ENCODE measurements around the gene PTOV1. TPM values are rescaled to one million over a fixed set of nuclear protein-coding genes. Genes with fewer than 3 reads are reported as not detected.
A peak's percentile ranks its signal among the peaks of the same experiment; 100 is the strongest.

PTOV1 gene
- total RNA-seq, 2 donors from 2014 or later, result 64.6 to 81.0 TPM

DNA sequence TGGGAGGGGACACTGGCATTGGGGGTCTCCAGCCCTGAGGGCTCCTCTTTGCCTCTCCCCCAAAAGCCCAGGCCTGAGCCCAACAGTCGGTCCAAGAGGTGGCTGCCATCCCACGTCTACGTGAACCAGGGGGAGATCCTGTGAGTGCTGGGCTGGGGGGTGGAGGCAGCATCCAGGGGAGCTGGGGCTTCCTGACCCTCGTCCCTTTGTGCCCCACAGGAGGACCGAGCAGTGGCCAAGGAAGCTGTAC lies 6.8 kb downstream of the PTOV1 start:
- Histone ChIP-seq H3K4me3 (no peak overlapping the region), H3K4me1 (peaks cover 0 to 28% of the 10 kb centered on the region in 2 donors), H3K9me3 (no peaks in the 10 kb centered on the region), H3K36me3 (peaks cover 73% of the 10 kb centered on the region), H3K27me3 (no peaks in the 10 kb centered on the region), H3K27ac (no peak overlapping the region)
- TF ChIP-seq, protein P1, sequence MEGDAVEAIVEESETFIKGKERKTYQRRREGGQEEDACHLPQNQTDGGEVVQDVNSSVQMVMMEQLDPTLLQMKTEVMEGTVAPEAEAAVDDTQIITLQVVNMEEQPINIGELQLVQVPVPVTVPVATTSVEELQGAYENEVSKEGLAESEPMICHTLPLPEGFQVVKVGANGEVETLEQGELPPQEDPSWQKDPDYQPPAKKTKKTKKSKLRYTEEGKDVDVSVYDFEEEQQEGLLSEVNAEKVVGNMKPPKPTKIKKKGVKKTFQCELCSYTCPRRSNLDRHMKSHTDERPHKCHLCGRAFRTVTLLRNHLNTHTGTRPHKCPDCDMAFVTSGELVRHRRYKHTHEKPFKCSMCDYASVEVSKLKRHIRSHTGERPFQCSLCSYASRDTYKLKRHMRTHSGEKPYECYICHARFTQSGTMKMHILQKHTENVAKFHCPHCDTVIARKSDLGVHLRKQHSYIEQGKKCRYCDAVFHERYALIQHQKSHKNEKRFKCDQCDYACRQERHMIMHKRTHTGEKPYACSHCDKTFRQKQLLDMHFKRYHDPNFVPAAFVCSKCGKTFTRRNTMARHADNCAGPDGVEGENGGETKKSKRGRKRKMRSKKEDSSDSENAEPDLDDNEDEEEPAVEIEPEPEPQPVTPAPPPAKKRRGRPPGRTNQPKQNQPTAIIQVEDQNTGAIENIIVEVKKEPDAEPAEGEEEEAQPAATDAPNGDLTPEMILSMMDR (IDR thresholded peaks at IDR 0.05), result no peak
- no peak for DNase-seq (ENCODE audit: low spot score)

GRCh38 chr19:49858088-49858985 lies 7.4 kb downstream of the PTOV1 start:
- peak overlapping the region in 1 of 2 donors; percentile 11 for H3K27ac ChIP-seq
- peaks cover 0 to 23% of the 10 kb centered on the region in 2 donors for H3K4me1 ChIP-seq
- TF ChIP-seq, protein P1 (IDR thresholded peaks at IDR 0.05), result no peak
- H3K27me3 ChIP-seq, result no peaks in the 10 kb centered on the region
- H3K9me3 ChIP-seq, result no peaks in the 10 kb centered on the region
- no peak overlapping the region for H3K4me3 ChIP-seq
- H3K36me3 ChIP-seq, result peaks cover 77% of the 10 kb centered on the region
- no peak for DNase-seq (ENCODE audit: low spot score)

DNA sequence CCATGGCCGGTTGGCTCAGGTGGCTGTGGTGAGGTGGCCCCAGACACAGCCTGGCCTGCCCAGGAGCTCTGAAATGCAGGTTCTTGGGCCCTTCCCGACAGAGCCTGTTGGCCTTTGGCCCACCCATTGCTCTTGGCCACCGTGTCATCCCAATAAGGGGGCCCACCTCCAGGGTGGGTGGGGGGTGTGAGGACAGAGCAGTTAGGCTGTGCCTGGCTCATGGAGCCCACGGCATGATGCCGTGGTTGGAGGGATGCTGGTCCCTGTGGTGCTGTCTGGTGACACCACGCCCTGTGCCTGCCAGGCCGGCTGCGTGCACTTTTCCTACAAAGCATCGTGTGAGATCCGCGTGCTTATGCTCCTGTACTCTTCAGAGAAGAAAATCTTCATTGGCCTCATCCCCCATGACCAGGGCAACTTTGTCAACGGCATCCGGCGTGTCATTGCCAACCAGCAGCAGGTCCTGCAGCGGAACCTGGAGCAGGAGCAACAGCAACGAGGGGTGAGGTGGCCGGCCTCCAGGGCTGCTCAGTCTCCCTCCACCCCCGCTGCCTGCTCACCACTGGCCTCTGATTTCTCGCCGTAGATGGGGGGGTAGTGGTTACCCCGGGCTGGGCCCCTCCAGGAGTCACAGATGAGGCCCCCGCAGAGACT lies 8.8 kb downstream of the PTOV1 start:
- H3K27me3 ChIP-seq, result no peaks in the 10 kb centered on the region
- no peak overlapping the region for H3K27ac ChIP-seq
- DNase-seq (ENCODE audit: low spot score), result no peak
- H3K4me1 ChIP-seq, result peaks cover 0 to 13% of the 10 kb centered on the region in 2 donors
- H3K9me3 ChIP-seq, result no peaks in the 10 kb centered on the region
- TF ChIP-seq, protein P1 (IDR thresholded peaks at IDR 0.05), result no peak
- no peak overlapping the region for H3K4me3 ChIP-seq
- H3K36me3 ChIP-seq, result peaks cover 87% of the 10 kb centered on the region

DNA sequence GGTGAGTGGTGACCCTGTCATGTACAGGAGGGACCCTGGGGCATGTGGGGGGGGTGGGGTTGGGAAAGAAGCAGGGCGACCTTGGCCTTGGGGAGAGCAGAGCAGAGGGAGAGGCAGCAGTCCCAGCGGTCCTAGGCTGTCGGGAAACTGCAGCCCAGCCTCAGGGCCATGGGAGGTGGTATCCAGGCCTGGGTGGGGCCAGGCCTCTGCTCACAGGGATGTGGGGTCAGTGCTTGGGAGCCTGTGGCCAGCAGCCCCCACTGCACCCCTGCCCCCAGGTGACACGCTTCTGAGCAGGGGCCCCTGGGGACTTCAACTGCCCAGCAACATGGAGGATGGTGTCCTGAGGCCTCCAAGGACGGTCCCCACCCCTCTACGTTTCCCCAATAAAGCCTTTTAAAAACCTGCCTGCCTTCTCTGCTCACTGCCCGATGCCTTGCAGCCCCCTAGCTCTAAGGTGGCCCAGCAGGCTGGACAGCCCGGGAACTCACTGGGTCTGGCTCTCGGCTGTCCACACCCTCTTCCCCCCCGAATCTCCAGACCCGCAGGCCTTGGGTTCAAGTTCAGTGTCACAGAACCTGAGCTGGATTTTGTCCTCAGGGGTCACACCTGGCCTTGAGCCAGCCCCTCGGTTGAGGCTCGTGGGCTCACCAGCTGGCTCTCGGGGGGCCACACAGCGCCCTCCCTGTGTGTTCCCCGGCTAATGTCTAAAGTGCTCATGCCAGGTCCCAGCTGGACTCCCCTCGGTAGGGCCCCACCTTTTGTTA lies 9.6 kb downstream of the PTOV1 start:
- DNase-seq (ENCODE audit: low spot score), result no peak
- H3K27ac ChIP-seq, result peak overlapping the region in 1 of 2 donors; percentile 48

DNA sequence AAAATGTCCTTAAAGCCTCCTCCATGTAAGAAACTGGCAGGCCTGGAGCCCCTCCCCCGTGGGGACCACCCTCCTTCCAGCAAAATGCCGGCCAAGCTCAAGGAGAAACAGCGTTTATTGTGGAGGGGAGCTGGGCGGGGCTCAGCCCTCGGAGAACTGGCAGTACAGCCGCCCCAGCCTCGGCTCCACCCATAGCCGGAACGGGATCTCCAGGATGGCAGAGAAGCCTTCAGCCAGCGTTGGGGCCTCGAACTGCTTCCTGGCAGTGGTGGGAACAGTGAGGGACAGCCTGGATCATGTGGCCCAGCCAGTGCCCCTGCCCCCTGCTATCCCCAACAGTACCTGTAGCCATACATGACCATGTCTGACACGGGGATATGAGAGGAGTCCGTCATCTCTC lies 10.1 kb downstream of the PTOV1 start:
- H3K27me3 ChIP-seq, result no peaks in the 10 kb centered on the region
- peaks cover 0 to 26% of the 10 kb centered on the region in 2 donors for H3K4me1 ChIP-seq
- H3K36me3 ChIP-seq, result peaks cover 79% of the 10 kb centered on the region
- no peaks in the 10 kb centered on the region for H3K9me3 ChIP-seq
- H3K27ac ChIP-seq, result peak overlapping the region in 1 of 2 donors; percentile 48
- no peak for DNase-seq (ENCODE audit: low spot score)
- H3K4me3 ChIP-seq, result no peak overlapping the region
- TF ChIP-seq, protein P1 (IDR thresholded peaks at IDR 0.05), result no peak

More for the DNA sequence above, 9.6 kb downstream of the PTOV1 start:
- no peaks in the 10 kb centered on the region for H3K9me3 ChIP-seq
- H3K27me3 ChIP-seq, result no peaks in the 10 kb centered on the region
- peaks cover 81% of the 10 kb centered on the region for H3K36me3 ChIP-seq
- TF ChIP-seq, protein P1 (IDR thresholded peaks at IDR 0.05), result no peak
- H3K4me3 ChIP-seq, result no peak overlapping the region
- peaks cover 0 to 20% of the 10 kb centered on the region in 2 donors for H3K4me1 ChIP-seq
